OCI-LY3 (cell line): ENCODE measurements around the gene ZNF644.

Experiments
- EZH2phosphoT487 ChIP-seq: fragments of 200-600 bp; shearing (Covaris generic); IDR thresholded peaks from 2 replicates; pipeline ENCODE4 v1.6.1; 2018; ENCODE audit warnings: antibody characterized with exemption, mixed run types, low read depth
- TF ChIP-seq, protein P1 (sequence below): fragments of 200-600, 300-600 bp; sonication (generic); IDR thresholded peaks from 2 replicates; pipeline ENCODE4 v1.5.1; 2014; ENCODE audit warnings: antibody characterized with exemption, low read length, low read depth

GRCh38 chr1:91031081-91031480 lies 9.2 kb upstream of the ZNF644 start:
- TF ChIP-seq, protein P1, sequence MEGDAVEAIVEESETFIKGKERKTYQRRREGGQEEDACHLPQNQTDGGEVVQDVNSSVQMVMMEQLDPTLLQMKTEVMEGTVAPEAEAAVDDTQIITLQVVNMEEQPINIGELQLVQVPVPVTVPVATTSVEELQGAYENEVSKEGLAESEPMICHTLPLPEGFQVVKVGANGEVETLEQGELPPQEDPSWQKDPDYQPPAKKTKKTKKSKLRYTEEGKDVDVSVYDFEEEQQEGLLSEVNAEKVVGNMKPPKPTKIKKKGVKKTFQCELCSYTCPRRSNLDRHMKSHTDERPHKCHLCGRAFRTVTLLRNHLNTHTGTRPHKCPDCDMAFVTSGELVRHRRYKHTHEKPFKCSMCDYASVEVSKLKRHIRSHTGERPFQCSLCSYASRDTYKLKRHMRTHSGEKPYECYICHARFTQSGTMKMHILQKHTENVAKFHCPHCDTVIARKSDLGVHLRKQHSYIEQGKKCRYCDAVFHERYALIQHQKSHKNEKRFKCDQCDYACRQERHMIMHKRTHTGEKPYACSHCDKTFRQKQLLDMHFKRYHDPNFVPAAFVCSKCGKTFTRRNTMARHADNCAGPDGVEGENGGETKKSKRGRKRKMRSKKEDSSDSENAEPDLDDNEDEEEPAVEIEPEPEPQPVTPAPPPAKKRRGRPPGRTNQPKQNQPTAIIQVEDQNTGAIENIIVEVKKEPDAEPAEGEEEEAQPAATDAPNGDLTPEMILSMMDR: no peak
- no peak for TF ChIP-seq EZH2phosphoT487
